HS-5 (cell line): ENCODE data around the gene EFCAB10.

ENCODE experiments used
- DNase-seq: peaks from one replicate; pipeline ENCODE4 v3.0.0-alpha.2; 2012; ENCODE audit warnings: low read depth

Gene EFCAB10, protein sequence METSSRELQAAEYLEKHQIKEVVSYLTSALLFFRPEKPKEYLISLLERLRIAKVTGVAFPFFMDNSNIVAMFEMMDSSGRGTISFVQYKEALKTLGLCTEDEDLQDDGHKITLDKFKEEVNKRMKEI

DNA sequence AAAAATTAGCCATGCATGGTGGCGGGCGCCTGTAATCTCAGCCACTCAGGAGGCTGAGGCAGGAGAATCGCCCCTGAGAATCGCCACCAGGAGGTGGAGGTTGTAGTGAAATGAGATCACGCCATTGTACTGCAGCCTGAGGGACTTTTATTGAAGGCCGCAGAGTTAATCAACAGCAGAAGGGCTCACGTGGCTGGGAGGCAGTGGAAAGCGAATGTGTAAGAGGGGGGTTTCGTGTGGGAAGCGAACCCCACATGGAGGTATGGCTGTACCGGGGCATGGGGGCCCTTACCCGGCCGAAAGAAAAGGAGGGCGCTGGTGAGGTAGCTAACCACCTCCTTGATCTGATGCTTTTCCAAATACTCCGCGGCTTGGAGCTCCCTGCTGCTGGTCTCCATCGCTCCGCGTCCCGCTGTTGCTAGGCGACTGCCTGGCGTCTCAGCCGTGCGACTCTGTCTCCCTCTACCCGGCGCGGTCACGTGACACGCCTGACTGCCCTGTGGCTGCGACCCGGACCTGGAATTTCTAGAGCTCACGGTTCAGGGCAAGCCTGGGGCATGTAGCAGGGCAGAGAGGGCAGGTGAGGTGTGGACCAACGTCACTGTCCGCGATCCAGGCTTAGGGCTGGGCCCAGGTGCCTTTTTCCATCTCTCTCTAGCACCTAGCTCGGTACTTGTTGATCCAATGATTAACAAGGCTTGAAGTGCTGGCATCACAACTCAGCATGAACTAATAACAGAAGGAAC is at the start of gene EFCAB10:
TSS of gene EFCAB10 (minus strand) at position 428 of the 746 bp plus-strand sequence. CDS start at position 398, 30 bp downstream.
- no peak for DNase-seq

DNA sequence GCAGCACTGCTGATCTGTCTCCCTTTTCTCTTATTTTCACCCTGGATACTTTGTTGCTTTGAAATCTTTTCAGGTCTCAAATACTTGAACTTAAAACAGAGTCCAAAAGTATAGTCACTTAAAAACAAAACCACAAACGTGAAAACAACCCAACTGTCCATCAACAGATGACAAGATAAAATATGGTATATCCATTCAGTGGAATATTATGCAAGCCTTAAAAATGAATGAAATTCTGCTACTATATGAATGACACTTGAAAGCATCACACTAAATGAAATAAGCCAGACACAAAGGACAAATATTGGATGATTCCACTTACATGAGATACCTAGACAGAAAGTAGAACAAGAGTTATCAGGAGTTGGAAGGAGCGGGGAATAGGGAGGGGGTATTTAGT is 44.7 kb upstream of the EFCAB10 start:
- no peak for DNase-seq

DNA sequence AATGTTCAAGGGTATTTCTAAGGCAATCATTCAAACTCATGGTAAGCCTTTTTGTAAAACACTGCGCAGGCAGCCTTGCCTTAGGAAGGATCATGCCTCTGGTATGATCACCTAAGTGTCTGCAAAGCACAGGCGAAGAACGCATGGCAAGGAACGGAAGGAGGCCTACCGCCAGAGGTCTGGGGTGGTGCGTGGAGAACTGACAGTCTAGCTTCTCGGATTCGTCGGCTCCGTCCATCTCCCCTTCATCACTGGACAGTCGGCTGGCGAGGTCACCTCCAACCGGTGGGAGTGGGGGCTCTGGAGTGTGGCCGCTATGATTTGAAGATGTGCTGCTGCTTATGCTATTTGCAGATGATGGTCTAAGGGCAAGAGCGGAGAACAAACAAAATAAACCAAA is 42.6 kb upstream of the EFCAB10 start:
- DNase-seq, result no peak

DNA sequence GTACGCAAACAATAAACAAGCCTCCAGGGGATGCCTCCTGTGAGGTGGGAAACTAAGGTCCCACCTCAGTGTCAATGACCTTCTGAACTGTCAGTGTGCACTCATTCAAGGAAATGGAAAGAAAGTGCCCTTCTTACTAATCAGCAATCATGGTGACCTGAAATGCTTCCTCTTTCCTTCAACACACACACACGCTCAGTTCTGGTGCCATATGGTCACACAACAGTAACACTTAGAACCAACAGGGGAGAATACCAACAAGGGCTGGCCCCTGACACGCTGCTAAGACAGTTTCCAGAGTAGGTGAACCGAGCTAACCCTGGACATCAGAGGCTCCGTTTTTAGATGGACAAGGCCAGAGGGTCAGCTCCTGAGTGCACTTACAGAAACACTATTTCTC is 42.1 kb upstream of the EFCAB10 start:
- DNase-seq, result no peak

DNA sequence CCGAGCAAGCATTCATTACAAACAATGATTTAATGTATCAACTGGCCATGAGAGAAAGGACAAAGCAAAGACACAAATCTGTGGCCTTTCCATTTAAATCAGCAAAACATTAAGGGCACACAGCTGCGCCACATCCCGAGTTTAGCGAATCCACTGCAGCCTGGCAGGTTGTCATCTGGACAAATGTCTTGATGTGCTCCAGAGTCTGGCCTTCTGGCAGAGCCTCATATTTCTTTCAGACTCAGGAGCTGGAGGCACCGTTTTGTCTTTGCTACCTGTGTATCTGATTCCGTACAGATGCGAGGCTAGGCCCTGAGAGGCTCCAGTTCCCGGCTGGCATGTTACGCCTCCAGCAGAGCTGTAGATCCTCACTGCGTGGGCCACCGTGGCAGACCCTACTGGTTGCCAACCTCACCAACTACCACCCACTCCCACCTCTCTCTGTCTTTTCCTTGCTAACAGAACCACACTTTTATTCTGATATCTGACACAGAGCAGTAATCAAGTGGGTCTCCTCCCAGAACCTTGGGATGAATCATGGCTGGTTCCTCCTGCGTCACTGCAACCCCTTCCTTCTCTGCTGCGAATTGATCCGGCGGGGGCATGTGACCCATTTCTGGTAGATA is 40.9 kb upstream of the EFCAB10 start:
- no peak for DNase-seq

DNA sequence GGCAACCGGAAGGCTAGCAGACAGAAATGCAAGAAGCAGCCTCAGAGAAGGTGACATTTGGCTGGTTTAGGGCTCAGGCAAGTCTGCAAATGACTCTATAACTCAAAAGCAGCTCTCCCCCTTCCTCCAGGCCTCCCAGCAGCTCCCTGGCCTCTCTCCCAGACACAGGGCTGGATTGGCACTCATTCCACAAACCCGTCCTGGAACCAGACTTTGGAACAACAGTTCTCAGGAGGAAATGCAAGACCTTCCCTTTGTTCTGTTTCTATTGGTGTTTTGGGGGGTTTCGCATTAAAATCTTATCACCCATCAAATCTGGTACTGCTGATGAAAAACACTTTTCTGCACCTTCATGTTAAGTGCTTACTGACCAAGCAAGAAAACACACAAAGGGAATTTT is 40.3 kb upstream of the EFCAB10 start:
- no peak for DNase-seq

DNA sequence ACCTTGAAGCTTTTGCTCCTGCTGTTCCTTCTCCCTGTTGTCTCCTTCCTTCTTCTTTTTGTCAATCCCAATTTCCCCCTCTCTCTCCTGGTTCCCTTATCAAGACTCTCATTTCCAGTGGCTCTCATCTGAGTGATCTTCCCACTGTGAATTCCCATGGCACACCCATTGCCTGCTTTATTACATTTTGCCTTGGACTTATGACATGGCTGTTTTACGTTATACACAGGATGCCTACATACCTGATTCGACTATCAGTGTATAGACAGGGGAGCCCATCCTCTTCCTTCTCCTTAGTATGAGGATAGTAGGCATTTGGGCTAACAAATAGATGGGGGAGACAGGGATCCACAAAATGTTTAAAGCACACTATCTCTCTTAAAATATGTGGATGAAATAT is 39.9 kb upstream of the EFCAB10 start:
- no peak for DNase-seq

DNA sequence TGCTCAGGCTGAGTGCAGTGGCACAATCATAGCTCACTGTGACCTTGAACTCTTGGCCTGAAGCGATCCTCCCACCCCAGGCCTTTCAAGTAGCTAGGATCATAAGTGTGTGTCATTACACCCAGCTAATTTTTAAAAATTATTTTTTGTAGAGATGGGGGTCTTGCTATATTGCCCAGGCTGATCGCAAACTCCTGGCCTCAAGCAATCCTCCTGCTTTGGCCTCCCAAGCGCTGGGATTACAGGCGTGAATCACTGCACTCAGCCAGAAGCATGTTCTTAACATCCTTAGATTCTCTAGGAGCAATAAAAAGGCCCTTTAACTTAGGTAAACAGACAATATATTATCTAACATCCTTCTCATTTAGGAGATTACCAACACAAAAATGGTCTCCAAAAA is 38.3 kb upstream of the EFCAB10 start:
- no peak for DNase-seq

DNA sequence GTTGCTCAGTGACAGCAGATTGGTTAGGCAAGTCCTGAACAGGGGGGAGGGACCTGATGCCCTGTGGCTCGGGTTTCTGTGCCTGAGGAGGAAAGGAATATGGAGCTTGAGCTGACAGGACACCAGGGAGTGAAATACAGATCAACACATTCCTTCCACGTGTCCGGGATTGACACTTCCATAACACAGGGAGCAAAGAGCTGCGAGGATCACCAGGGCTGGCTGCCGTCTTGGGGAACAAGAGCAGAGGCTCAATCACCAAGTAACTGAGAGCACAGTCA is 36.7 kb upstream of the EFCAB10 start:
- no peak for DNase-seq

DNA sequence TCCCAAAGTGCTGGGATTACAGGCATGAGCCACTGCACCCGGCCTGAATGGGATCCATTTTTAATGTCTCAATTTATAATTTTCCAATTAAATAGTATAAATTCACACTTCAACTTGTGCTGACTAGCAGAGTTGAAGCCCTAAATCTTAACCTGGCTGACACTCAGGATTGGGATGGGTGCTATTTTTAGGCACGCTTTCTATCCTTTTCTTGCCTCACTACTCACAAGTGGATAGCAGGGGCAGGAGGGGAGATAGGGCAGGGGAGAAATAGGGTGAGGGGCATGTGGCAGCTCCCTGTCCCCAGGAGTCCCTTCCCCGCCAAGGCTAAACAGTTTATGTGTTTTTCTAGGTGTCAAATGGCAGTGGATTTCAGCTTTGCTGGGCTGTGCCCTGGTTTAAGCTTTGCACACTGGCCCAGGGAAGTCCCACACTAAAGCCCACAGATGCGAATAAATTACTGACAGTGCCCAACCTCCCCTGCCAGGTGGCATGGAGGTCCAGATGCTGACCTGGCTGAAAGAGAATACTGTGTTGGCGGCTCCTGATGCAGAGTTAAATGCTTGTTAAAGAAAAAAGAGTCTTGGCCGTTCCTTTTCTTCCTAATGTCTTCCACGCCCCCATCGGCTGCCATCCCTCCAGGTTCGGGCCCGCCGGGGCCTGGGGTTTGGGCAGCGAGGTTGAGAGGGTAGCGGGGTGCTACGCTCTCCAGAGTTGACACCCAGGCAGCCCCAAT is 36.2 kb upstream of the EFCAB10 start:
- no peak for DNase-seq

DNA sequence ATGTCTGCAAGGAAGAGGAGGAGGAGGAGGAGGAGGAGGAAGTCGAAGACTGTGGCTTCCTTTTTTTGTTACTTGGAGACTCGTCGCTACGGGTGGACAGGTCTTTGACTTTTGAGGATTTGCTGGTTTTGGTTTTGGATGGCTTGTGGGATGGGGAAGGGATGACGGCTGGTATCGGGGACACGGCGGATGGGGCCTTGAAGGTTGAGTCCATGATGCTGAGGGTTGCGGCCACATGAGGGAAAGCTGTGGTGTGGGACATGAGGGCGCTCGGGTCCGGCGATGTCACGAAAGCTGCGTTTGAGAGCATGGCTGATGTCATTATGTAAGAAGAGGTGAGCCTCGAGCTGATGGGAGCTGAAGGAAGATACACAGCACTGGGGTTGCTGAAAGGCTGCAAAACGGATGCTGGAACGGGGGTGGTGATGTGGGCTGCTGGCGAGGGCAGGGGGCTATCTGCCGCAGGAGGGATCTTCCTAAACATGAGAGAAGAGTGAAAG is 33.1 kb upstream of the EFCAB10 start:
- DNase-seq, result no peak

DNA sequence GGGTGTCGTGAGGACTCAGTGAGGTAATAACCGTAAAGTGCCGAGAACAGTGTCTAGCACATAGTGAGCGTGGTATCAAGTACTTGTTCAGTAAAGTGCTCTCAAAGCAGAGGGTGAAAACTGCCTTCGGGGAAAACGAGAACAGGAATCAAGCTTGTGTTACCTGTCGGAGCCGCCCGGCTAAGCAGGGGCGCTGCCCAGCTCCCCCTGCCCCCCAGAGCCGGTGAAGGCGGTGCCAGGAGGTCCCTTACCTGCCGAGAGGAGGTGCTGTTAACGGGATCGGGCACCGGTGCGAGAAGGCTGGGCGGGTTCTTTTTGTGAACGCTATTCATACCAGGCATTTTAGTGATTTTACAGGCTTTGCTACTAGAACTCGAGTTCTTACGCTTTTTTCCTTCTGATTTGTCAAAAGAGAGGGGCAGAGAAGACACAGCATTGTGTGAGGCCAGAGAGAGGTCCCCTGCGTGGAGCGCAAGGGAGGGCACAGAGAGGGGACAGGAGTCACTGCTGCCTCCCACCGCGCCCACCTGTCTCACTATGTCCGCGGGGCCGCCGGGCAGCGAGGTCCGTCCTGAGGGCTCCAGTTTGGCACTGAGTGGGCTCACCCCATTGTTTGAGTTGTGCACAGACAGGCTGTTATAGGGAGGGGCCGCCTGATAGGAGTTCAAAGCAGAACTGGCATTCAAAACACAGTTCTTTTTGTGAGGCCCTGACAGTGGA is 32.5 kb upstream of the EFCAB10 start:
- DNase-seq, result no peak

DNA sequence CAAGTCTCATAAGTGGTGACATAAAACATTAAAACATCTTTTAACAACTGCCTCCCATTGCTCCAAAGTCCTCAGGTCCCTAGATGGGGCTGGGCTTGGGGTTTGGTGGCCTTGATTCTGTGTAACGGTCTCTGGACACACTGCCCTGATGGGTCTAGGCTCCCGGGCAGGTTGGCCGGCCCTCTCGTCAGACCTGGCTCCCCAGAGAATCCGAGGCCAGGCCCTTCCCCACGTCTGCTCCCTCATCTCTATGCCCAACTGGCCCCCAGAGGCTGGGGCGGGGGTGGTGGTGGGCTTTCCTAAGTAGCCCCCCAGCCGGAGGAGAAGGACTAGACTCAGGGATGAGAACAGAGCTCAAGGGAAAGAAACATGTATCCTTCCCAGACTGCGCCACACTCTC is 31.5 kb upstream of the EFCAB10 start:
- DNase-seq, result no peak

DNA sequence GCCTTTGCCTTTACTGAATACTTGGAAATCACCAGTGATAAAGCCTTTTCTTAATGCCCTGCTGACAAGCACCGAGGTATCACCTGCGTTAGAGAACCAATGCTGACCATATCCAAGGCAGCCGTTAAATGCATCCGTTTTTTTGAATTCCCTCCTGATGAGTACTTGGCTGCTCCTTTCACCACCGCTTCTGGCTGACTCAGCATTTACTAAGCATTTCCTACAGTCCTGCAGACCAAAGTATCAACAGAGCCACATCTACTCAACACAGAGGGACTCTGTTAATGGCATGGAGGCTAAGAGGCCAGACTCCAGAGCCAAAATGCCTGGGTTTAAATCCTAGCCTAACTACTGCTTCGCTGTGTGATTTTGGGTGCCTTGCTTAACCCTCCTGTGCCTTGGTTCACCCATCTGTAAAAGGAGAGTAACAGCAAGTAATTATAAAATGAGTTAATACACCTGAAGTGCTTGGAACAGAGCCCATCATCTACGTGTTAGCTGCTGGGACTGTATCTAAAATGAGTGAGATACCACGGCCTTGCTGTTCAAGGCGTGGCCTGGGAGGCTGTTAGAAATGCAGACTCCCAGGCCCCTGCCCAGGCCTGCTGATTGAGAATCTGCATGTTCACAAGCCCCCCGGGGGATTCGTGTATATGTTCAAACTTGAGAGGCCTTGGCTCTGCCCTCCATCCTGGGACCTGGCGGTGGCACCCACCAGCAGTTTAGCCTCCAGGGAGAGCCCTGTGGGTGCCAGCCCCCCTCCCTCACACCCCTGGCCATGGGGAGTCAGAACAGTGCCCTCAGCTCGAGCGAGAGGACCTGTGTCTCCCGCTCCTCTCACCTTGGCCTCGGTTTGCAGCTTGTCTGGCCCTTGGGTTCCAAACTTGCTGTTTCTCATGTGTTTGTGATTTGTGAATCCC is 30.8 kb upstream of the EFCAB10 start:
- DNase-seq, result no peak

DNA sequence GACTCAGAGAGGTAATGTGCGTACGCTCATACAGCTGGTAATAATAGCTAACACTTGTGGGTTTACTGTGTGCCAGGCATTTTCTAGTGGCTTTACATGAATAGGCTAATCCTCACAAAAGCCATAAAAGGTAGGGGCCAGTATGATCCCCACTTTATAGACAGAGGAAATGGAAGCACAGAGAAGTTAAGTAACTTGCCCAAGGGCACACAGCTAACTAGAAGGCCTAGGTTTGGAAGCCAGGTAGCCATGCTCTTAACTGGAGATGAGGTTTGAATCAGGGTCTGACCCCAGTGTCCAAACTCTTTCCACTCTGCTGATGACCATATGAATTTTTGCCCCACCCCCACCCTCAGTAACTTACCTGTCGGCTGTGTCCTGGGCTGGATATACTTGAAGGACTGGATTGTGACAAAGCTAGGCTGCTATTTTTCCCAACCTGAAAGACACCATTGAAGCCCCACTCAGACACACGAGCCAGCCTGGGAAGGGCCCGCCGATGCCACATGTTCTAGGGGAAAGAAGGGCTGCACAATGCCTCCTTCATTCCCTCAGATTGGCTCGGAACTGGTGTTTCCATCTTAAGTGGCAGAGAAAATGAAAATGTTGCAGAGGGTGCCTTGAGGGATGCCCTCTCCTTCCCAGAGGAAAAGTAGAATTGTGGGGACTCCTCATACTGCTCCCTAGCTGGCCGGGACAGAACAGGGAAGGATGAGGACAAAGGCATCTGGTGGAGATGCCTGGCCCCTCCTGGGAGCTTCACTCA is 29.1 kb upstream of the EFCAB10 start:
- DNase-seq, result no peak

DNA sequence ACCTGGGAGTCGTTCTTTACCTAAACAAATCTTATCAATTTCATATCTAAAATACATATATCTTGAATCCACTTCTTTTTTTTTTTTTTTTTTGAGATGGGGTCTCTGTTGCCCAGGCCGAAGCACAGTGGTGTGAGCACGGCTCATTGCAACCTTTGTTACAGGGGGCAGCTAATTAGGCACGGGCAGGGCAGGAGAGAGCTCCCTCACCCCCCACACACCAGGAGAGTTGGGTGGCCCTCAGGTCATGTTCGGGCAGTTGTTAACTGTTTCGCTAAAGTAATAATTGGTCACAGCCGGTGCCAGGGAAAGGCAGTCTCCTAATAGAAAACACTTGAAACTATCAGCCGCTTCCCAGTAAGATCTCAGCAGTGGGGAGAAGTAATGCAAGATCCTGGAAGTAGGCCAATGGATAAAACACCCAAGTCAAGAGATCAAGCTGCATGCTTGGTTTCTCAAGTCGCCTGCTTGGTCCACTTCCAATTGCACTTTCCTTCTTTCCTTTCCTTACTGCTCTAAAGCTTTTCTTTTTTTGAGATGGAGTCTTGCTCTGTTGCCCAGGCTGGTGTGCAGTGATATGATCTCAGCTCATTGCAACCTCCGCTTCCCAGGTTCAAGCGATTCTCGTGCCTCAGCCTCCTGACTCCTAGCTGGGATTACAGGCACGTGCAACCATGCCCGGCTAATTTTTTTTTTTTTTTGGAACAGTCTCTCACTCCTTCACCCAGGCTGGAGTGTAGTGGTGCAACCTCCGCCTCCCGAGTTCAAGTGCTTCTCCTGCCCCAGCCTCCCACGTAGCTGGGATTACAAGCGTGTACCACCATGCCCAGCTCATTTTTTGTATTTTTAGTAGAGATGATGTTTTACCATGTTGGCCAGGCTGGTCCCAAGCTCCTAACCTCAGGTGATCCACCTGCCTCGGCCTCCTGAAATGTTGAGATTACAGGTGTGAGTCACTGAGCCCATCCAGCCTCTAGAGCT is 21.3 kb upstream of the EFCAB10 start:
- DNase-seq, result no peak

DNA sequence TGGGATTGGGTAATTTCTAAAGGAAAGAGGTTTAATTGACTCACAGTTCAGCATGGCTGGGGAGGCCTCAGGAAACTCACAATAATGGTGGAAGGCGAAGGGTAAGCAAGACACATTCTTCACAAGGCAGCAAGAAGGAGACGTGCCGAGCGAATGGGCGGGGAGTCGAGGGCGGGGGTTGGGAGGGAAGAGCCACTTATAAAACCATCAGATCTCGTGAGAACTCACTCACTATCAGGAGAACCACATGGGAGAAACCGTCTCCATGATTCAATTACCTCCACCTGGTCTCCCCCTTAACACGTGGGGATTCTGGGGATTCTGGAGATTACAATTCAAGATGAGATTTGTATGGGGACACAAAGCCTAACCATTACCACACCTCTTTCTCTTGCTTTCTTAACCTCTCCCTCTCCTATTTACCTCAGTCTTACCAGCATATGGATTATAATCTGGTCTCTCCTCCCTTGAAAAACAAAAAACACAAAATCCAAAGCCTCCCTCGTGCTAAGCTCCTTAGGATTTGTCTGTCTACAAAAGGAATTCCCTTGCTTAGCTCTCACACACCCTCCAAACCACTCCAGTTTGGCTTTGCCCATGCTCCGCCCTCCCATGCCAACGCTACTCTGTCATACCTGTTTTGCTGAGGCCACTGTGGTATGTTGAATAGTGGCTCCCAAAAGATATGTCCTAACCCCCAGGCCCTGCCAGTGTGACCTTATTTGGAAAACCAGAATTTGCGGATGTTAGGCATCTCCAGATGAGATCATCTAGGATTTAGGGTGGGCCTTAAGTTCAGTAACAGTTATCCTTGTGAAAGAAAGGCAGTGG is 19.6 kb upstream of the EFCAB10 start:
- DNase-seq, result no peak

DNA sequence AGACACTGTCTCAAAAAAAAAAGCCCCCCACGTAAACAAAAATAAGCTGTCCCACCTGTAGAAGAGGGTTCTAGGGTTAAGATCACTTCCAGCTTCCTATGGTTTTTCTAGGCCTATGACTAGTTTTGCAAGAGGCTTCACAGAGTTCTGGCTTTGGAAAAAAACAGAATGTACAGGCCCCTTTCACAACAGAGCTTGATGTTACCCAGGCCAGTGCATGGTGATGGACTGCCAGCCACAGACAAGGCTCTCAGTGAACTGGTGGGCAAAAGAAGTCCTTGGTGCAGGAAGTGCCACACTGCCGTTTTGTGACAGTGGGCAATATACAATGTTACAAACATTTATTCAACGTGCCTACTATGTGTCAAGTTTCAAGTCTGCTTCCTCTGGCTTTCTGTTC is 18.3 kb upstream of the EFCAB10 start:
- no peak for DNase-seq
